HG02642 (cell line): Measurements from ENCODE around the gene LRRC28.

Experiments used
- ATAC-seq: cut with Tn5 transposase; IDR thresholded peaks from one replicate; pipeline ENCODE4 v1.9.1; 2021; ENCODE audit warnings: mild to moderate bottlenecking; ENCODE audit not compliant: unreplicated experiment, poor library complexity

Gene LRRC28

GRCh38 chr15:99248000-99248715 is 3.1 kb upstream of the LRRC28 start:
- ATAC-seq = no peak

- ATAC-seq = no peak
Observed at GRCh38 chr15:99249270-99249841, 1.9 kb upstream of the LRRC28 start, which contains the start of gene TTC23. TSS of gene TTC23 (minus strand) at chr15:99249581. CDS start at chr15:99228712, 20,869 bp downstream.

- ATAC-seq = no peak
Observed at GRCh38 chr15:99250001-99250400, 1.3 kb upstream of the LRRC28 start.

GRCh38 chr15:99250494-99250856 is 806 bp upstream of the LRRC28 start:
- ATAC-seq = no peak

GRCh38 chr15:99252326-99252725 is 1.0 kb downstream of the LRRC28 start:
- ATAC-seq = no peak

- no peak for ATAC-seq
Observed at GRCh38 chr15:99253381-99254090, 2.3 kb downstream of the LRRC28 start.

- ATAC-seq = no peak
Observed at GRCh38 chr15:99257107-99257750, 5.9 kb downstream of the LRRC28 start.

- ATAC-seq = no peak
Observed at GRCh38 chr15:99264125-99264524, 12.8 kb downstream of the LRRC28 start.

- ATAC-seq = no peak
Observed at GRCh38 chr15:99265541-99266070, 14.3 kb downstream of the LRRC28 start.

- no peak for ATAC-seq
Observed at GRCh38 chr15:99267957-99268356, 16.7 kb downstream of the LRRC28 start.

GRCh38 chr15:99268431-99268830 is 17.1 kb downstream of the LRRC28 start:
- ATAC-seq = no peak

GRCh38 chr15:99273801-99274200 is 22.5 kb downstream of the LRRC28 start:
- ATAC-seq = no peak

GRCh38 chr15:99275061-99275460 is 23.8 kb downstream of the LRRC28 start:
- ATAC-seq = no peak

GRCh38 chr15:99275525-99276128 is 24.3 kb downstream of the LRRC28 start:
- ATAC-seq = no peak

GRCh38 chr15:99279290-99279689 is 28.0 kb downstream of the LRRC28 start:
- no peak for ATAC-seq

- no peak for ATAC-seq
Observed at GRCh38 chr15:99279827-99280226, 28.5 kb downstream of the LRRC28 start.

GRCh38 chr15:99282121-99282520 is 30.8 kb downstream of the LRRC28 start:
- no peak for ATAC-seq

GRCh38 chr15:99282586-99282985 is 31.3 kb downstream of the LRRC28 start:
- no peak for ATAC-seq

GRCh38 chr15:99283717-99284116 is 32.4 kb downstream of the LRRC28 start:
- no peak for ATAC-seq

GRCh38 chr15:99291643-99292042 is 40.4 kb downstream of the LRRC28 start:
- no peak for ATAC-seq
